Keratinocyte (primary cell): ENCODE results near the gene PRDX5.

Source experiments
- CTCF ChIP-seq, 3 experiments: IDR thresholded peaks in 1 of 3; conservative IDR thresholded peaks in 1 of 3; optimal IDR thresholded peaks in 1 of 3; 2 replicates in 2 of 3; 3 replicates in 1 of 3; pipeline versions ENCODE3 to v1.5.1; 2011; ENCODE audit warnings: low read length in 3 of 3, mild to moderate bottlenecking in 3 of 3, moderate library complexity in 2 of 3, control low read depth in 1 of 3, inconsistent platforms in 1 of 3; ENCODE audit not compliant: insufficient read depth in 2 of 3; ENCODE audit errors: extremely low read depth in 1 of 3
- EZH2 ChIP-seq: IDR thresholded peaks from one replicate; pipeline ENCODE4 v1.6.1; 2012; ENCODE audit warnings: inconsistent platforms, mild to moderate bottlenecking, low read length, moderate library complexity

DNA sequence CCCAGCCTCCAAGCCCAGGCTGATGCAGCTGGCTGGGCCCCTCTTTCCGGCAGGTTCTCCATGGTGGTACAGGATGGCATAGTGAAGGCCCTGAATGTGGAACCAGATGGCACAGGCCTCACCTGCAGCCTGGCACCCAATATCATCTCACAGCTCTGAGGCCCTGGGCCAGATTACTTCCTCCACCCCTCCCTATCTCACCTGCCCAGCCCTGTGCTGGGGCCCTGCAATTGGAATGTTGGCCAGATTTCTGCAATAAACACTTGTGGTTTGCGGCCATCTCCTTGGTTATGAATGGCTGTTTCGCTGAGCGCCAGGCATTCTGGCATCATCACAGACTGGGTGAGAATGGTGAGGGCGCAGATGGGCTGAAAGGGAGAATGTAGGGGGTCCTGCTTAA lies 3.6 kb downstream of the PRDX5 start:
- TF ChIP-seq EZH2 (no peak), CTCF (optimal IDR thresholded peaks at IDR 0.05 in 1 of 3, IDR thresholded peaks at IDR 0.05 in 1 of 3, conservative IDR thresholded peaks at IDR 0.05 in 1 of 3; ENCODE audit: extremely low read depth in 1 of 3, insufficient read depth in 2 of 3, low read length in 3 of 3) (no peak)
